Measurements from ENCODE around the gene CHPT1.

The CHPT1 gene

GRCh38 chr12:101686176-101686575 is 11.3 kb upstream of the CHPT1 start:
- no peak for DNase-seq

- DNase-seq: no peak
Observed at GRCh38 chr12:101690544-101691098, 6.8 kb upstream of the CHPT1 start.

- no peak for DNase-seq
Observed at GRCh38 chr12:101691503-101692096, 5.8 kb upstream of the CHPT1 start.

- DNase-seq: no peak
Observed at GRCh38 chr12:101694297-101694848, 3.1 kb upstream of the CHPT1 start.

- DNase-seq: no peak
Observed at GRCh38 chr12:101694986-101695385, 2.5 kb upstream of the CHPT1 start.

GRCh38 chr12:101695706-101696105 is 1.7 kb upstream of the CHPT1 start:
- DNase-seq: no peak

GRCh38 chr12:101696251-101697196 is 916 bp upstream of the CHPT1 start:
- DNase-seq: peak; percentile 1

GRCh38 chr12:101697930-101698799 is 725 bp downstream of the CHPT1 start:
- peak; percentile 6 for DNase-seq

GRCh38 chr12:101698800-101699347 is 1.4 kb downstream of the CHPT1 start:
- peak; percentile 3 for DNase-seq

- DNase-seq: no peak
Observed at GRCh38 chr12:101700299-101700820, 2.9 kb downstream of the CHPT1 start.

GRCh38 chr12:101703487-101703886 is 6.0 kb downstream of the CHPT1 start:
- DNase-seq: no peak

- no peak for DNase-seq
Observed at GRCh38 chr12:101706403-101706802, 9.0 kb downstream of the CHPT1 start.

GRCh38 chr12:101707131-101707782 is 9.8 kb downstream of the CHPT1 start:
- DNase-seq: no peak

- DNase-seq: no peak
Observed at GRCh38 chr12:101710288-101710687, 12.8 kb downstream of the CHPT1 start.

- DNase-seq: no peak
Observed at GRCh38 chr12:101713059-101713682, 15.7 kb downstream of the CHPT1 start.

- no peak for DNase-seq
Observed at GRCh38 chr12:101713930-101714329, 16.5 kb downstream of the CHPT1 start.

- DNase-seq: no peak
Observed at GRCh38 chr12:101714877-101715444, 17.5 kb downstream of the CHPT1 start.

GRCh38 chr12:101719566-101719965 is 22.1 kb downstream of the CHPT1 start:
- DNase-seq: no peak

- DNase-seq: no peak
Observed at GRCh38 chr12:101720118-101720517, 22.7 kb downstream of the CHPT1 start.

GRCh38 chr12:101722392-101722791 is 25.0 kb downstream of the CHPT1 start:
- no peak for DNase-seq

GRCh38 chr12:101727098-101727497 is 29.7 kb downstream of the CHPT1 start:
- DNase-seq: no peak

Measured in CD4-positive, alpha-beta T cell treated with Interleukin-12 subunit alpha and Interleukin-12 subunit beta, for 1 hour (primary cell).